ENCODE results near the gene ABT1. TPM values are rescaled to one million over a fixed set of nuclear protein-coding genes. Genes with fewer than 3 reads are reported as not detected.

ABT1 gene
- total RNA-seq, 1 donor, result 11.6 TPM

DNA sequence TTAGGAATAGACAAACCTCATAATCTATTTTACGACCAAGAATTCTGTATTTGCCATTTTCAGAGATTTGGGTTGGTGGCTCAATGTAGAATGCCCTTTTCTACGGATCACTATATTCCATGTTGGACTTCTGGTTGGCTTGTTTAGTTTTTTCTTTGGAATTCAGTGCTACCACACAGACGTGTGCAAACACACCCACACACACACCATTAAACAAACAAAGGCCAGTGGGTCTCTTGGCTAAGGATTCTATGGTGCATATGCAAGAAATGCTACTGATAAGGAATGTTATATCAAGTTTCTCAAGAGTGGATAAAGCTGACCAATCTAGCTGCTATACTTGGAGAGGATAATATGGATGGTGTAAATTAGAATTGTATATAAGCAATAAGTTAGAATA, 8.0 kb downstream of the ABT1 start:
- Histone ChIP-seq H3K9me3 (ENCODE audit: low read depth, low read length) (no peaks in the 10 kb centered on the region), H3K4me2 (ENCODE audit: insufficient read depth, low read length) (no peak overlapping the region), H3K79me2 (ENCODE audit: insufficient read depth, low read length) (no peaks in the 10 kb centered on the region), H3K4me3 (ENCODE audit: insufficient read depth, low read length) (no peak overlapping the region), H2AFZ (ENCODE audit: low read length) (no peak overlapping the region), H3K27ac (ENCODE audit: low read depth, low read length) (no peak overlapping the region), H3K36me3 (ENCODE audit: insufficient read depth, low read length) (peaks cover under 1% of the 10 kb centered on the region), H4K20me1 (ENCODE audit: insufficient read depth, low read length) (no peaks in the 10 kb centered on the region), H3K4me1 (ENCODE audit: insufficient read depth, low read length) (peaks cover 5% of the 10 kb centered on the region), H3K27me3 (ENCODE audit: insufficient read depth, low read length) (peaks cover 7% of the 10 kb centered on the region)
- peak; percentile 47 for DNase-seq (ENCODE audit: insufficient read length, low spot score, missing footprints)
- TF ChIP-seq, protein P1, sequence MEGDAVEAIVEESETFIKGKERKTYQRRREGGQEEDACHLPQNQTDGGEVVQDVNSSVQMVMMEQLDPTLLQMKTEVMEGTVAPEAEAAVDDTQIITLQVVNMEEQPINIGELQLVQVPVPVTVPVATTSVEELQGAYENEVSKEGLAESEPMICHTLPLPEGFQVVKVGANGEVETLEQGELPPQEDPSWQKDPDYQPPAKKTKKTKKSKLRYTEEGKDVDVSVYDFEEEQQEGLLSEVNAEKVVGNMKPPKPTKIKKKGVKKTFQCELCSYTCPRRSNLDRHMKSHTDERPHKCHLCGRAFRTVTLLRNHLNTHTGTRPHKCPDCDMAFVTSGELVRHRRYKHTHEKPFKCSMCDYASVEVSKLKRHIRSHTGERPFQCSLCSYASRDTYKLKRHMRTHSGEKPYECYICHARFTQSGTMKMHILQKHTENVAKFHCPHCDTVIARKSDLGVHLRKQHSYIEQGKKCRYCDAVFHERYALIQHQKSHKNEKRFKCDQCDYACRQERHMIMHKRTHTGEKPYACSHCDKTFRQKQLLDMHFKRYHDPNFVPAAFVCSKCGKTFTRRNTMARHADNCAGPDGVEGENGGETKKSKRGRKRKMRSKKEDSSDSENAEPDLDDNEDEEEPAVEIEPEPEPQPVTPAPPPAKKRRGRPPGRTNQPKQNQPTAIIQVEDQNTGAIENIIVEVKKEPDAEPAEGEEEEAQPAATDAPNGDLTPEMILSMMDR (IDR thresholded peaks at IDR 0.05; ENCODE audit: extremely low read depth, low read depth, low read length), result no peak

DNA sequence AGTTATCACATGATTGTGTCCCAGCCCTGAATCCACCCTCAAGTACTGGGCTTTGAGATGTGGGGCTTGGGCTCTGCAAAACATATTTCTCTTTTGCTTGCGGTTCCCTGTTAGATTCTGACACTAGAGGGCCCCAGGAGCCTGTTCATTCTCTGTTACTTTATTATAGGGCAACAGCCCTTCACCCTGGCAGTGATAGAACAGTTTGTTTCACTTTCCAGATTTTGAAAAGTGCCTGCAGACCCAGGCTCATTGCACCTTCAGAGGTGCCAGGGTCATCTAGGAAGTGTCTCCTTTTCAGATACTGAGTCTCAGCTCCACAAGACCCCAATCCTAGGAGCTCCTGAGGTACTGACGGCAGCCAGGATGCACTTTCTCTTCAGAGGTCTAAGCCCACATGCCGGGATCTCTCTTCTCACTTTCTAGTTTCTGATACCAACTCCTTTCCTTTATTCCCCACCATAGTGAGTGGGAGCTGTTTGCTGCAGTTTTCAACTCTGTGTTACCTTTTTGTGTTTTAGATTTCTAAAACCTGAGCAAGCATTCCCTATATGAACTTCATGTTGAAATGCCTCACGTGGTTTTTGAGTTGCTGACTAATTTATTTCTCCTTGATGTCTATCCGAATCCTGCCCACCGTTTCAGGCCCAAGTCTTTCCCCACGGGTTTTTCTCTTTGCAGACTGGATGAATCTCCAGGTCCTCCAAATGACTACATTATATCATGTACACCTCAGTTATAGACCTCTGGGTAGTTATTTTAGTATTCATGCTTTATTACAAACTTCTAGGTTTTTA, 10.9 kb downstream of the ABT1 start:
- Histone ChIP-seq H3K36me3 (ENCODE audit: insufficient read depth, low read length) (no peaks in the 10 kb centered on the region), H4K20me1 (ENCODE audit: insufficient read depth, low read length) (no peaks in the 10 kb centered on the region), H3K4me3 (ENCODE audit: insufficient read depth, low read length) (peak overlapping the region; percentile 66), H3K4me2 (ENCODE audit: insufficient read depth, low read length) (peak overlapping the region; percentile 85), H3K9me3 (ENCODE audit: low read depth, low read length) (no peaks in the 10 kb centered on the region), H3K79me2 (ENCODE audit: insufficient read depth, low read length) (no peaks in the 10 kb centered on the region), H3K27ac (ENCODE audit: low read depth, low read length) (no peak overlapping the region), H3K4me1 (ENCODE audit: insufficient read depth, low read length) (peaks cover 5% of the 10 kb centered on the region), H2AFZ (ENCODE audit: low read length) (peak overlapping the region; percentile 81), H3K27me3 (ENCODE audit: insufficient read depth, low read length) (peaks cover 20% of the 10 kb centered on the region)
- peak; percentile 86 for DNase-seq (ENCODE audit: insufficient read length, low spot score, missing footprints)
- TF ChIP-seq, protein P1 (IDR thresholded peaks at IDR 0.05; ENCODE audit: extremely low read depth, low read depth, low read length), result peak; percentile 81

DNA sequence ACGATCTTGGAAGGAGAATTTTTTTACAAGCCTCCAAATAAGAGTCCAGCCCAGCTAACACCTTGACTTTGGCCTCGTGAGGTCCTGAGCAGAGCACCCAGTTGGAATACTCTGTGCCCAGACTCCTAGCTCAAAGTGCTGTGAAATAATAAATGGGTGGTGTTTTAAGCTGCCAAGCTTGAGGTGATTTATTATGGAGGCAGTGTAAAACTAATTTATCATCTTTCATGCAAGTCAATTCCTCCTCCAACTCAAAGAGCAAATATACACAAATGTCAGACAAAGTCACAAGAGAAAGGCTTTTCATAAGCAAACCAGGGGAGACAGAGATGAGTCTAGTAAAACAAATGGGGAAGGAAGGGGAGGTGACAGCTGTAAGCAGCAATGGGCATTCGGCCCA, 12.7 kb downstream of the ABT1 start:
- Histone ChIP-seq H3K27me3 (ENCODE audit: insufficient read depth, low read length) (peaks cover 38% of the 10 kb centered on the region), H3K36me3 (ENCODE audit: insufficient read depth, low read length) (no peaks in the 10 kb centered on the region), H4K20me1 (ENCODE audit: insufficient read depth, low read length) (no peaks in the 10 kb centered on the region), H3K4me1 (ENCODE audit: insufficient read depth, low read length) (peaks cover 5% of the 10 kb centered on the region), H2AFZ (ENCODE audit: low read length) (no peak overlapping the region), H3K4me3 (ENCODE audit: insufficient read depth, low read length) (no peak overlapping the region), H3K4me2 (ENCODE audit: insufficient read depth, low read length) (no peak overlapping the region), H3K9me3 (ENCODE audit: low read depth, low read length) (no peaks in the 10 kb centered on the region), H3K79me2 (ENCODE audit: insufficient read depth, low read length) (no peaks in the 10 kb centered on the region), H3K27ac (ENCODE audit: low read depth, low read length) (no peak overlapping the region)
- TF ChIP-seq, protein P1 (IDR thresholded peaks at IDR 0.05; ENCODE audit: extremely low read depth, low read depth, low read length), result no peak
- DNase-seq (ENCODE audit: insufficient read length, low spot score, missing footprints), result no peak

DNA sequence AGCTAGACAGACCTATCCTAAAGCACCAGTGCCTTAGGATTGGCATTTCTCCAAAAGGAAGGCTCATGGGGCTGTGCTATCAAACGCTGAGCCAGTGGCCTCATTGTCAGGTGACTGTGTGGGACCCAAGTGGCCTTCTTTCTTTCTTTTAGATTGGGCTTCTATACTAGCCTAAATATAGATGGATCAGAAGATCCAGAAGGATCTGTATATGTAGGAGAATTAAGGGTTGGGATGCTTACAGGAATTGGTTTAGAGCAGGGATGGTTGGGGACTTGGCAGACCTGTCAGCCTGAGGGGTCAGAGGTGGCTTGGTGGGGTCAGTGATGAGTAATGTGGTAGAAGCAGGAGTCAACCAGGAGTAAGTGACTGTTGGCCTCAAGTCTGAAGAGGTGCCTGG, 14.8 kb downstream of the ABT1 start:
- H3K27me3 ChIP-seq (ENCODE audit: insufficient read depth, low read length), result peaks cover 49% of the 10 kb centered on the region
- no peak overlapping the region for H2AFZ ChIP-seq (ENCODE audit: low read length)
- no peaks in the 10 kb centered on the region for H3K9me3 ChIP-seq (ENCODE audit: low read depth, low read length)
- peak; percentile 52 for DNase-seq (ENCODE audit: insufficient read length, low spot score, missing footprints)
- peaks cover 5% of the 10 kb centered on the region for H3K4me1 ChIP-seq (ENCODE audit: insufficient read depth, low read length)
- no peaks in the 10 kb centered on the region for H3K79me2 ChIP-seq (ENCODE audit: insufficient read depth, low read length)
- no peaks in the 10 kb centered on the region for H3K36me3 ChIP-seq (ENCODE audit: insufficient read depth, low read length)
- no peak overlapping the region for H3K4me3 ChIP-seq (ENCODE audit: insufficient read depth, low read length)
- H3K27ac ChIP-seq (ENCODE audit: low read depth, low read length), result no peak overlapping the region
- no peak overlapping the region for H3K4me2 ChIP-seq (ENCODE audit: insufficient read depth, low read length)
- TF ChIP-seq, protein P1 (IDR thresholded peaks at IDR 0.05; ENCODE audit: extremely low read depth, low read depth, low read length), result no peak
- H4K20me1 ChIP-seq (ENCODE audit: insufficient read depth, low read length), result no peaks in the 10 kb centered on the region

All from osteoblast (primary cell).